T-helper 2 cell (primary cell): ENCODE data around the gene PAPSS1.
A peak's percentile ranks its signal among the peaks of the same experiment; 100 is the strongest.

Experiments
- DNase-seq, 5 experiments: peaks; one replicate each; pipeline versions ENCODE4 v3.0.0 to v3.0.0-alpha.2; 2012 to 2022

Gene PAPSS1

DNA sequence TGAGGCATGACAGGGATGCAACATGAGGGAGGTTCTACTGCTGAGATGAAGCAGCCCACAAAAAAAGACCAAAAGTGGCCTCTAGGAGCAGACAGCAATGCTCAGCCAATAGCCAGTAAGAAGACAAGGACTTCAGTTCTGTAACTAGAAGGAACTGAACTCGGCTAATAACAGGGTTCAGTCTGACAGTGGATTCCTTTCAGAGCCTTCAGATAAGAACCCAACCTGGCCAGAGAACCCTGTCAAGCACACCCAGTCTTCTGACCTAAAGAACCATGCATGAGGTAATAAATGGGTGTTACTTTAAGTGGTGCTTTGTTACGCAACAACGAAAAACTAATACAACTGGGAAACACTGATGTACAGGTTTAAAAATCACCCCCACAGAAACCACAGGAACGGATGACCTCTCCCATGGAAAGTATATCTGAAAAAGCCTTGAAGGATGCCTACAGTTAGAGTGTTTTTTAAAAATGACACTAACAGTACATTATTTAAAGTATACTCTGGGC lies 94.6 kb downstream of the PAPSS1 start:
- no peak for DNase-seq

- no peak for DNase-seq
These were observed 96.0 kb downstream of the PAPSS1 start for GRCh38 chr4:107624024-107624423.

GRCh38 chr4:107622006-107622405 lies 98.0 kb downstream of the PAPSS1 start:
- no peak for DNase-seq

GRCh38 chr4:107619731-107620130 lies 100.3 kb downstream of the PAPSS1 start:
- DNase-seq = no peak

DNA sequence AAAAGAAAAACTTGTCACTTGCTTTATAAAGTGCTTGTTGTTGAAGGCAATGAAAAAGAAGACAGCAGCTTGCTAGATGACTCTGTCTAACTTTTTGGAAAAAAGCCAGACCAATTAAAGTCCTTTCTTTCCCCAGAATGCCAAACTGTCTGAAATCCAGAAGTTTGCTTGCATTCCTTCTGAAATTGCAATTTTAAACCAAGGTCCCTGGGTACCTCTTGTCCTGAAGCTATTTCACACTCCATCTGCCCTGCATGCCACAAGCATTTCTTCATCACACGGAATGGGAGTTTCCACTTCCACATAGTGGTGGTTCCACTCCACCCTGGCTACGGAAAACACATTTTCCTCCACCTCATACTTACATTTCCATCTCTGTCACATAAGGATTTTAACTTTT lies 101.0 kb downstream of the PAPSS1 start:
- DNase-seq = no peak

DNA sequence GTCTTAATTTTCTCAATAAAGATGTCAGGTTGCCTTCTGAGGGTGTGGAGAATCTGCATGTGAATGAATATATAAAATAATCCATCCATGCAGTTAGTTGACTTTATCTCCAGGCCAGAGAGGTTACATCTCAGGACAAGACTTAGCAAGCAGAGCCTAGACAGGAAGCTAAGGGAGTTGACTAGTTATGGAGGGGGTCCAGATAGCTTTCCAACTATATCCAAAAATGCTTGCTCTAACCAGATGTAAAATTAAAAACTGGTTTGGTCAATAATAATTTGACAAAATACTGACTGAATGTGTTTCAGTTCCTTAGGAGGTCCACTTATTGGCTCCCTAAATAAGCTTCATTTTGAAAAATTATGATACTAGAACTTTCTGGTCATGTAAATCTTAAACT lies 101.4 kb downstream of the PAPSS1 start:
- no peak for DNase-seq

GRCh38 chr4:107616838-107617389 lies 103.1 kb downstream of the PAPSS1 start:
- peak in 1 of 5 experiments; percentile 15 for DNase-seq

DNA sequence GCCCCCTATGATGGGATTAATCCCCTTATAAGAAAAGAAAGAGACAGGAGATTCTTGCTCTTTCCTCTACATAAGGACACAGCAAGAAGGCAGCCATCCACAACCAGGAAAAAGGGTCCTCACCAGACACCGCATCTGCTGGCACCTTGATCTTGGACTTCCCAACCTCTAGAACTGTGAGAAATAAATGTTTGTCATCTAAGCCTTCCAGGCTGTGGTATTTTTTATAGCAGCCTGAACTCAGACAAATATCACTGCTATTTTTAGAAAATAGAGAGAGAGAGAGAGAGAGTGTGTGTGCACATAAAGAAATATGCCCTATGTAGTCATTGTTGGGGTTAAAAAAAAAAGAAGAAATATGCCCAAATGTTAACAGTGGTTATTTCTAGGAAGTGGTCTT lies 104.2 kb downstream of the PAPSS1 start:
- no peak for DNase-seq

- no peak for DNase-seq
These were observed 116.6 kb downstream of the PAPSS1 start for GRCh38 chr4:107603430-107603829.

GRCh38 chr4:107600983-107601382 lies 119.1 kb downstream of the PAPSS1 start:
- no peak for DNase-seq

- DNase-seq = no peak
These were observed 119.6 kb downstream of the PAPSS1 start for GRCh38 chr4:107600436-107600835.

DNA sequence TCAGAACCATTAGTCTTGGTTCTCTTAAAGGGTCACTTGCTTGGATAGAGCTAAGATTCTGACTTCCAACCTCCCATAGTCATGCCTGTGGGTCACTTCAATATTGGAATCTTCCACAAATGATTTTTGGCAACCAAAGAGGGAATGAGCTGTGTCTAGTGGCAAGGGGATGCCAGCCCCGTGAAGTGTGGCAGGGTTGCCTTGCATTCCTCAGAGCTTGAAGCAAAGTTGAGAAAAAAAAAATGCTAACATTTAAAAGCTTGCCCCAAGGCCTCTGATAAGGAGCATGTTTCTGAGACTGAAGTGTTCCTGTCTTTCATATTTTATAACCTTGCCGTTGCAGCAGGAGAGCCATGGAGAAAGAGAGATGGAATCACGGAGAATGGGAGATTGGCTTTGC lies 120.2 kb downstream of the PAPSS1 start:
- no peak for DNase-seq

DNA sequence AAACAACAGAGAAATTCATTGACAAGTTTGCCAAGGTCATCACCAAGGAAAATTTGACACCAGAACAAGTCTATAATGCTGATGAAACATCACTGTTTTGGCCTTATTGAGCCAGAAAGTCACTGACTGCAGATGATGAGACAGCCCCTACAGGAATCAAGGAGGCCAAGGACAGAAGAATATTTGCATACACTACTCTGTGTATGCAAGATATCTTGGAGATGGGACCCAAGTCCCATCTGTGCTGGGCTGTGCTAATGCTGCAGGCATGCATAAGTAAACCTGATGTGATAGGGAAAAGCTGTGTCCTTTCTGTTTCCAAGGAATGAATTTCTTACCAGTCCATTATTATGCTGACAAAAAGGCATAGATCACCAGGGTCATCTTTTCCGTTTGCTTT lies 126.8 kb downstream of the PAPSS1 start:
- DNase-seq = no peak

- DNase-seq = no peak
These were observed 127.5 kb downstream of the PAPSS1 start for GRCh38 chr4:107592519-107592918.

DNA sequence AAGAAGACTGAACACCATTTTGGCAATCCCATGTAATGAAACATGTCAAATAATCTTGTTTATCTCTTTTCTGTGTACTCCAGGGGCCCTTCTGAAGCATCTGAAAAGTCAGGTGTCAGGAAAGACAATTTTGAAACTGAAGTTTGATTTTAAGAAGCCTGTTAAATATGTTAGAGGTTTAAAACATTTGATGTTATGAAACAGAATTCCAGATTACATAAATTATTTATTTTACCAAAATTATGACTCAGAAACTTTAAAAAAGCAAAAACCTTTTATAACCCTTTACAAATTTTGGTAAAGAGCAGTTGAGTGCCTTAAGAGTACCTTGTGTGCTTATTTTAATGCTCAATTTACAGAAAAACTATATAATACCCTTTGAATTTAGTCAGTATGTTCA lies 130.8 kb downstream of the PAPSS1 start:
- DNase-seq = no peak

- DNase-seq = no peak
These were observed 133.7 kb downstream of the PAPSS1 start for GRCh38 chr4:107586371-107586770.

- no peak for DNase-seq
These were observed 140.9 kb downstream of the PAPSS1 start for GRCh38 chr4:107579099-107579498.

GRCh38 chr4:107578321-107578720 lies 141.7 kb downstream of the PAPSS1 start:
- no peak for DNase-seq

- no peak for DNase-seq
These were observed 142.3 kb downstream of the PAPSS1 start for GRCh38 chr4:107577743-107578142.

- DNase-seq = no peak
These were observed 144.8 kb downstream of the PAPSS1 start for GRCh38 chr4:107575243-107575642.

DNA sequence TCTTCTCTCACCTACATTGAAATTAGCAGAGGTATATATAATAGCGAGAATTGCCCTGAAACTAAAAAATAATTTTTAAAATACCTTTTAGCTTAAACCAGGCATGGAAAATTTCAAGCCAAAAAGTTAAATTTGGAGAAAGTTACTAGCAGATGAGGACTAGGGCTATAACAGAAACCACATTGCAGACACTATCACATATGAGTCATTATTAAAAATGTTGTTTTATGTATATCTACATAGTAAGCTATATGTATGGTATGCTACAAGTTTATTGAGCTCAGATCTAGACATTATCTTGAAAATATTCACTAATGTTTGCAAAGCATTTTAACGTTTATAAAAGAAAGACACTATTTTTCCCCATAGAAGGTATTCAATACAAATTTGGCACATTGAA lies 147.8 kb downstream of the PAPSS1 start:
- no peak for DNase-seq

GRCh38 chr4:107570952-107571351 lies 149.1 kb downstream of the PAPSS1 start:
- no peak for DNase-seq

- no peak for DNase-seq
These were observed 155.7 kb downstream of the PAPSS1 start for GRCh38 chr4:107564326-107564725.
